Mesodermal cell (in vitro differentiated cells): ENCODE data around the gene PPM1F.

ENCODE experiments used
- H3K27ac ChIP-seq: 2 replicates; pipeline ENCODE4 v1.7.0; 2013; ENCODE audit warnings: mild to moderate bottlenecking, low read depth, low read length, moderate library complexity; ENCODE audit not compliant: severe bottlenecking
- H3K36me3 ChIP-seq: 2 replicates; pipeline ENCODE4 v1.7.1; 2013; ENCODE audit warnings: mild to moderate bottlenecking, low read length, moderate library complexity; ENCODE audit not compliant: control insufficient read depth, insufficient read depth
- H3K4me1 ChIP-seq: one replicate; pipeline ENCODE4 v1.7.1; 2013; ENCODE audit warnings: mild to moderate bottlenecking, low read length; ENCODE audit not compliant: insufficient read depth, control insufficient read depth, poor library complexity, severe bottlenecking
- H3K4me3 ChIP-seq: 2 replicates; pipeline ENCODE4 v1.7.0; 2013; ENCODE audit warnings: low read length, control low read depth, mild to moderate bottlenecking; ENCODE audit not compliant: insufficient read depth, poor library complexity, severe bottlenecking; ENCODE audit errors: extremely low read depth
- H3K9me3 ChIP-seq: 2 replicates; pipeline ENCODE4 v1.7.1; 2013; ENCODE audit warnings: mild to moderate bottlenecking, low read length, moderate library complexity; ENCODE audit not compliant: control insufficient read depth
- WGBS, 2 experiments: methylation state at CpG; one replicate each; pipeline ENCODE4 v1.1.5; 2013; ENCODE audit warnings: missing lambda C conversion rate in 2 of 2; ENCODE audit not compliant: insufficient coverage in 2 of 2; 5-methylcytosine and 5-hydroxymethylcytosine counted together

Gene PPM1F

DNA sequence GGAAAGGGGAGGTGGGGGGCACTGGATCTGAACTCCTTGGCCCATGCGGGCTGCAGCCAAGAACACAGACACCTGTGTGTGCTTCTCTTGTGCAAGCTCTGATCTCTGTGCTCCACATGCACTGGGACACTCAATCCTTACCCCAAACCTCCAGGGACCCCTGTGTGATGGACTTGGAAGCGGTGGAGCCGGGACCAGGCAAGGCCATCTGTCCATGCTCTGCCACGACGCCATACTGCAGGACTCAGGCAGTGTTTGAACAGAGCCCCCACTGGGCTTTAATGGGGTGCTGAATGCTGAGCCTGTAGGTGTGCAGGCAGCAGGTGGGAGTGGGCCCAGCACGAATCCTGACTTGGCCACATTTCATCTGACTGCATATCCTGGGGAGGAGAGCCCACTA is 23.4 kb downstream of the PPM1F start:
- Histone ChIP-seq H3K4me1 (peaks cover 6% of the 10 kb centered on the region), H3K9me3 (no peaks in the 10 kb centered on the region), H3K4me3 (no peak overlapping the region), H3K27ac (no peak overlapping the region), H3K36me3 (peaks cover 42% of the 10 kb centered on the region)
- 91% methylated on average over 5 to 6 of the region's 6 CpGs for WGBS, 2 experiments

GRCh38 chr22:21928048-21928447 is 24.6 kb downstream of the PPM1F start:
- Histone ChIP-seq H3K9me3 (no peaks in the 10 kb centered on the region), H3K36me3 (peaks cover 36% of the 10 kb centered on the region), H3K27ac (no peak overlapping the region), H3K4me1 (peaks cover 6% of the 10 kb centered on the region), H3K4me3 (no peak overlapping the region)
- WGBS, 2 experiments, result 91 to 97% methylated on average over 11 to 12 of the region's 12 CpGs

DNA sequence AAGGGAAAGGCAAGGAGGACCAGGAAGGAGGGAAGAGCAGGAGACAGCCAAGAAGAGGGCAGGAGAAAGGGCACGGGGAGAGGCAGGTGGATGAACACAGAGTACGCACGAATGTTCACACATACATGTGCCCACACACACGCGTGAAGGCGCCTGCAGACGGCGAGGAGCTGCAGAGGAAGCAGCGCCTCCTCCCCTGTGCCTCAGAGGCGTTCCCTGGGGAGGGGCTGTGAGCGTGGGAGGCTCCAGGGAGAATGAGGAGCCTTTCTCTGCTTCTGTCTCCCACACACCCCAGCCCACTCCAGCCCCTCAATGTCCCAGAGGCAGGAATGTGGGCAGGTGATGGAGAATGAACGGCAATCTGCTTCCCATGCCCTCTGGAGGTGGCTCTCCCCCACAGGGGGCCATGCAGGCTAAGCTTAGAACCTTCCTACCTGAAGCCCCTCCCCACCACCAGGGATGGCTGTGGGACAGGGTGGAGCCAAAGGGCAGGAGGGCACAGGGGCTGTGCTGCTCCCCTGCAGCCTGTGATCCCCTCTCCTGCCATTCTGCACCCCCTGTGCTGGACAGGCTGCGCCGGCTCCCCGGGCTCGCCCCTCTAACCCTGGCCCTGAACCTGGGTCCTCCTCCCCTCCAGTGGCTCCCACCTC is 25.3 kb downstream of the PPM1F start:
- Histone ChIP-seq H3K4me1 (peaks cover 6% of the 10 kb centered on the region), H3K9me3 (no peaks in the 10 kb centered on the region), H3K4me3 (no peak overlapping the region), H3K36me3 (peaks cover 33% of the 10 kb centered on the region), H3K27ac (no peak overlapping the region)
- 86 to 92% methylated on average over 8 to 11 of the region's 16 CpGs for WGBS, 2 experiments

DNA sequence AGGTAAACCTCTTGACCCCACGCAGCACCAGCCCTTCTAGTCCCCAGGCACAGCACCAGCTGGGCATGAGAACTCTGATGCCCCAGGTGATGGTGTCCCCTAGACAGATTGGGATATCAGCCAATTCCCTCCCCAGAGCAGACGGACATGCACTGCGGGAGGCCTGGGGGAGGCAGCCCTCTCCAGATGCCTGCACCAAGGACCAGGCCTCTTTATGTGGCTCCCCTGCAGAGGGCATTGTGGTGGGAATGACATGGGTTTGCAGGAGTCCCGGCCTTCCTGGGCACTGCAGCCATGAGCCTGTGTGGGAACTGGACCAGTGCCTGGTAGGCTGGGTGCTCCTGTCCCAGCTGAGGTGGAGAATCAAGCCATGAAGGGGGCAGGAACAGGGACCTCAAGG is 25.9 kb downstream of the PPM1F start:
- Histone ChIP-seq H3K27ac (no peak overlapping the region), H3K4me3 (no peak overlapping the region), H3K4me1 (peaks cover 6% of the 10 kb centered on the region), H3K36me3 (peaks cover 30% of the 10 kb centered on the region), H3K9me3 (no peaks in the 10 kb centered on the region)
- WGBS, 2 experiments, result 82 to 87% methylated on average over 2 to 3 of the region's 4 CpGs

DNA sequence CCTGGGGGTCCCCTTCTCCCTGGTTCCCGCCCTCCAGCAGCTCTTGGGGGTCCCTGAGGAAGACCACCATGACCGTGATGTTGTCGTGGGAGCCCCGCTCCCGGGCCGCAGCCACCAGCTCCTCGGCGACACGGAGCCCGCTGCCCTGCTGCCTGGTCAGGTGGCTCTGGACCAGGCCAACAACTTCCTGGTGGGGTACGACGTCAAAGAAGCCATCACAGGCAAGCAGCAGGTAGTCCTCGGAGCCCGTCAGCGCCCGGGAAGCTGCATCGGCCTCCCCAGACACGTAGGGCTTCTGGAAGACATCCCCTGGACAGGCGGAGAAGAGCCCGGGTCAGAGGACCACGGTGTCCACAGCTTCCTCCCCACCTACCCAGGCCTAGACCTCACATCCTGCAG is 29.5 kb downstream of the PPM1F start:
- no peaks in the 10 kb centered on the region for H3K4me1 ChIP-seq
- H3K36me3 ChIP-seq, result peaks cover 10% of the 10 kb centered on the region
- 94 to 97% methylated on average over 15 to 17 of the region's 21 CpGs for WGBS, 2 experiments

DNA sequence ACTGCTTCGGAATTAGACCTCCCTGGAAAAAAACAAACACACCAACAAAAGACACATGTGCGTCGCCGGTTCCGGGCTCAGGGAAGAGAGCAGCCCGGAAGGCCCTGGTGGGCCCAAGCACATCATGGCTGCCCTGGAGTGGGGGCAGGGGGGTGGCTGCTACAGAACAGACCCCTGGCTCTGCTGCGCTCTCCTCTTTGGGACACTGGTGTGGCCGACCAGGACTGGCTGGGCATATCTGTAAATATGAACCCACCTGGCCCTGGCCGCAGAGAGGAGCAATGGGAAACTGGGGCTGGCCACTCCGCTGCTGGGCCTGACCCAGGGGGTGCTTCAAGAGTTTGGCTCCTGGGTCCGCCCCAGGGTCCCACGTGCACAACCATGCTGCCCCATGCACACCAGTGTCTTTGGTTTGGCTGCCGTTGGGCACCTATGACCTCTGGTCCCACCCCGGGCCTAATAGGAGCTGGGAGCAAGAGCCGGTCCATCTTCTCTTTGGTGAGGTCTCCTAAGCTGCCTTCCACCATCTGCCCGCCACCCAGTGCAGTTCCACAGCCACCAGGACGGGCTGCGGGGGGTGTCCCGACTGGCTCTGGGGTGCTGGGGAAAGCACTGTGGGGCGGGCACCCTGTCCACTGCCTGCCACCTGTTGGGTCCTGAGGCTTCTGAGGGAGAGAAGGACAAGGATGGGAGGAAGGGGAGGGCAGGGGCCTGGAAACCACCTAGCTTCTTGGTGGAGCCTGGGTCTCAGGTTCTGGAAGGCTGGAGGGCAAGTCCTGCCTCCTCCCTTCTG is 30.1 kb downstream of the PPM1F start:
- Histone ChIP-seq H3K4me1 (no peaks in the 10 kb centered on the region), H3K27ac (no peak overlapping the region), H3K4me3 (no peak overlapping the region), H3K9me3 (no peaks in the 10 kb centered on the region), H3K36me3 (peaks cover 10% of the 10 kb centered on the region)
- WGBS, 2 experiments, result 90 to 91% methylated on average over 17 to 18 of the region's 20 CpGs

More for the DNA sequence above, 29.5 kb downstream of the PPM1F start:
- no peak overlapping the region for H3K4me3 ChIP-seq
- no peak overlapping the region for H3K27ac ChIP-seq
- no peaks in the 10 kb centered on the region for H3K9me3 ChIP-seq

DNA sequence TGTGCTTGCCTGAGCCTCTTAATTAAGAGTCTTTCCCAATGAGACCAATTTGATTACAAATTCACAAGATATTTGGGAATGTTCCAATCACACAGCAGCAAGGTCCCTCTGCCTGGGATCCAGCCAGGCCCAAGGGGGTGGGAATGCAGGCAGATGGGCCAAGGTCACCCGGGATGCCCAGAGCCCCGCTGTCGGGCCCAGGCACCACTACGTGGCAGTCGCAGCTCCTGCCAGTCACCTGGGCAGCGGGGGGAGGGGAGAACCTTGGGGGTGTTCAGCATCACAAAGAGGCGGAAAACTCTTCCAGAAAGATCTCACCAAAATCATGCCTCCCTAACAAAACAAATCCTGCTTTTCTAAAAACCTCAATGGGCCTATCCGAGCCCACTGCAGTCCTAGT is 30.9 kb downstream of the PPM1F start:
- Histone ChIP-seq H3K27ac (no peak overlapping the region), H3K9me3 (no peaks in the 10 kb centered on the region), H3K4me3 (no peak overlapping the region), H3K36me3 (peaks cover 10% of the 10 kb centered on the region), H3K4me1 (no peaks in the 10 kb centered on the region)
- WGBS, 2 experiments, result 60 to 71% methylated on average over 2 to 6 of the region's 8 CpGs

DNA sequence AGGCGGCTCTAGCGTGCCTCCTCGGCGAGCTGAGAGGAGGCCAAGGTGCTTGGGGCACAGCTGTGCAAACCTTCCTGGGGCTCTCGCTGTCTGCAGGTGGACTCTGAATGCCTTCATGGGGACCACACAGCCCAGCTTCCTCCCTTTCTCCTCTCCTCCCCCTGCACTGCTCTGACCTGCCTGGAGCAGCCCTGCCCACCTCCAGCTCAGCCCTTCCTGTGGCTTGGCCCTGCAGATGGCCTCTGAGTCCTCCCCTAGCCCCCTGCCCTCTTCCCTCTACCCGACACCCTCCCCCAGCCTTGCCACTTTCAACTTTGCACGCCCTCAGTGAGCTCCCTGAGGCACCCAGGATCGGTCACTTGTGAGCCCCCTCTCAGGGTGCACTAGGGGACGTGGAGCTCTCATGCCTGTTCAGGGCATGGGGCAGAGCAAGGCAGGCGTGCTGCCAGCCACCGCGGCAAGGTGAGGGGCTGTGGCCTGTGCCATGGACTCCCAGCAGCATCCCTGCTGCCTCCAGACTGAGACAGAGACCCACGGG is 31.4 kb downstream of the PPM1F start:
- H3K9me3 ChIP-seq, result no peaks in the 10 kb centered on the region
- peaks cover 10% of the 10 kb centered on the region for H3K36me3 ChIP-seq
- no peak overlapping the region for H3K27ac ChIP-seq
- H3K4me1 ChIP-seq, result no peaks in the 10 kb centered on the region
- 78 to 85% methylated on average over 11 to 12 of the region's 13 CpGs for WGBS, 2 experiments
- no peak overlapping the region for H3K4me3 ChIP-seq

DNA sequence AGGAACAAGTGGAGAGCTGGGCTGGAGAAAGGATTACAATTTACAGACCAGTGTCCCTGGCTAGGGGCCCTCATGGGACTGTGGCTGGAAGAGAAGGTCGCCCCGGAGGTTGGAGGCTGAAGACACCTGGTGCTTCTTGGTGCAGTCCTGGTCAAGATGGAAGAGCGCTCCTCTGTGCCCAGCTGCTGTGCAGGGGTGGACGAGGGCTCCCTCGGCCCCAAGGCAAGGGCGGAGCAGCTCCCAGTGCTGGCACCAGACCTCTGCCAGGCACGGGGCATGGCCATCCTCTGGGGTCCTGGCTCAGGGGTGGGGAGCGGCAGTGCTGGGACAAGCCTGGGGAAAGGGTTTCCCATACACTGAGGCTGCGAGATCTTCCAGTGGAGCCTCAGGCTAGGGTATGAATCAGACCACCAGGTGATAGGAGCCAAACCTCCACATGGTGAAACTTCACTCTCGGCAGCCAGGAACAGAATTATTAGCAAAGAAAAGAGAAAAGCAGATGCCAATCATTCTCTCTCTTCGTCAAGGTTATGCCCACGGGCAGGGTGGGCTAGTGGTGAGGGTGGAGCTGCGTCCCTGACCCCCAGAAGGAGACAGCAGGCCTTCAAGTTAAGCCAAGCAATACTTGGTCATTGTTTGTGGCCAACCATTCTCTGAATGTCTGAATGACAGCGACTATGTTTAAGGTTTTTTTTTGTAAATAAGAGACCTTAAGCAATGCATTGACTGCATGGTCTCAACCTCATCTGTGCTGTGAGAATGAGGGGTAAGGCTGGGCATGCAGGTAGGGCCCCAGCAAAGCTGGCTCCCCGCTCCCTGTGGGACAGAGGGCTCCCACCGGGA is 32.1 kb downstream of the PPM1F start:
- no peaks in the 10 kb centered on the region for H3K4me1 ChIP-seq
- 89 to 93% methylated on average over 15 to 16 of the region's 16 CpGs for WGBS, 2 experiments
- H3K9me3 ChIP-seq, result no peaks in the 10 kb centered on the region
- H3K4me3 ChIP-seq, result no peak overlapping the region
- peaks cover 10% of the 10 kb centered on the region for H3K36me3 ChIP-seq
- H3K27ac ChIP-seq, result no peak overlapping the region

- Histone ChIP-seq H3K4me3 (no peak overlapping the region), H3K9me3 (no peaks in the 10 kb centered on the region), H3K4me1 (no peaks in the 10 kb centered on the region), H3K36me3 (peaks cover 10% of the 10 kb centered on the region), H3K27ac (no peak overlapping the region)
- 92 to 93% methylated on average over 13 to 14 of the region's 20 CpGs for WGBS, 2 experiments
Measured at GRCh38 chr22:21919526-21920307, 32.9 kb downstream of the PPM1F start.
